PC-9 (cell line): ENCODE measurements around the gene MORN4. TPM values are rescaled to one million over a fixed set of nuclear protein-coding genes. Genes with fewer than 3 reads are reported as not detected.

Source experiments
- BruUV-seq: library from RNA; stranded (reverse); fragments of 400-500 nt; replicated peaks from 2 replicates; lab custom pipeline; 2021; lab: Mats Ljungman, UMichigan
- CTCF ChIA-PET: fragments of 300-600 bp; sonication (Branson Sonifier 250); formaldehyde crosslinking; loops from one replicate; lab custom pipeline; 2022; ENCODE audit warnings: antibody characterized with exemption; lab: Charles Lee
- POLR2A ChIA-PET: fragments of 300-600 bp; sonication (Branson Sonifier 250); formaldehyde crosslinking; loops from one replicate; lab custom pipeline; 2022; ENCODE audit warnings: antibody characterized with exemption; ENCODE audit not compliant: unreplicated experiment; lab: Charles Lee
- DNase-seq, 2 experiments: peaks; one replicate each; pipeline versions ENCODE4 v3.0.0 to v3.0.0-alpha.2; 2015 to 2022; ENCODE audit warnings: mixed read lengths in 1 of 2
- H2AFZ ChIP-seq: fragments of 200-600 bp; sonication (generic); 2 replicates; pipeline ENCODE4 v1.8.1; 2017; ENCODE audit warnings: antibody characterized with exemption
- H3F3A ChIP-seq: fragments of 200-600 bp; sonication (generic); 2 replicates; pipeline ENCODE4 v1.8.1; 2017; ENCODE audit warnings: antibody characterized with exemption, mild to moderate bottlenecking, low read depth; ENCODE audit not compliant: insufficient read depth
- H3K27ac ChIP-seq: fragments of 200-600 bp; sonication (generic); 2 replicates; pipeline ENCODE4 v1.6.1; 2016; ENCODE audit warnings: mixed run types
- H3K27me3 ChIP-seq: fragments of 200-600 bp; sonication (generic); 2 replicates; pipeline ENCODE4 v1.6.1; 2016; ENCODE audit warnings: low read depth, mixed run types; ENCODE audit not compliant: insufficient read depth
- H3K36me3 ChIP-seq: fragments of 200-600 bp; sonication (generic); 2 replicates; pipeline ENCODE4 v1.6.1; 2016; ENCODE audit warnings: low read depth, mixed run types
- H3K4me1 ChIP-seq: fragments of 200-600 bp; sonication (generic); replicated peaks from 2 replicates; pipeline ENCODE4 v1.6.1; 2016; ENCODE audit warnings: mixed run types; ENCODE audit not compliant: insufficient read depth
- H3K4me2 ChIP-seq: fragments of 200-600 bp; sonication (generic); 2 replicates; pipeline ENCODE4 v1.6.1; 2017; ENCODE audit warnings: mixed run types
- H3K4me3 ChIP-seq: fragments of 200-600 bp; sonication (generic); 2 replicates; pipeline ENCODE4 v1.6.1; 2016; ENCODE audit warnings: mixed run types
- H3K79me2 ChIP-seq: fragments of 200-600 bp; sonication (generic); 2 replicates; pipeline ENCODE4 v1.6.1; 2017; ENCODE audit warnings: low read depth, mixed run types
- H3K9me2 ChIP-seq: fragments of 200-600 bp; sonication (generic); 2 replicates; pipeline ENCODE4 v1.8.1; 2017; ENCODE audit warnings: mild to moderate bottlenecking; ENCODE audit not compliant: insufficient read depth
- H3K9me3 ChIP-seq: fragments of 200-600 bp; sonication (generic); 2 replicates; pipeline ENCODE4 v1.8.1; 2016; ENCODE audit warnings: low read depth; ENCODE audit not compliant: insufficient read depth
- H4K20me1 ChIP-seq: fragments of 200-600 bp; sonication (generic); 2 replicates; pipeline ENCODE4 v1.8.1; 2017; ENCODE audit not compliant: insufficient read depth
- EZH2 ChIP-seq: fragments of 200-600 bp; sonication (generic); IDR thresholded peaks from 2 replicates; pipeline ENCODE4 v1.8.0; 2017; ENCODE audit warnings: antibody characterized with exemption, low read depth
- intact Hi-C: fragments of 100-400 bp; cut with micrococcal nuclease; formaldehyde crosslinking; loops from one replicate; pipeline ENCODE4 v1.10.0; 2022; ENCODE audit not compliant: unreplicated experiment
- total RNA-seq: library from RNA; stranded (reverse); gene quantifications from 2 replicates; pipeline ENCODE4 v1.2.3, GENCODE V29; 2021
- TF ChIP-seq, protein P1 (sequence below): fragments of 200-600 bp; sonication (generic); conservative IDR thresholded peaks from 2 replicates; pipeline ENCODE4 v1.6.1; 2017; ENCODE audit warnings: mixed run types, antibody characterized with exemption, mild to moderate bottlenecking, moderate library complexity

Gene MORN4
- total RNA-seq, 1 experiment from 2014 or later, result 10.0 TPM

DNA sequence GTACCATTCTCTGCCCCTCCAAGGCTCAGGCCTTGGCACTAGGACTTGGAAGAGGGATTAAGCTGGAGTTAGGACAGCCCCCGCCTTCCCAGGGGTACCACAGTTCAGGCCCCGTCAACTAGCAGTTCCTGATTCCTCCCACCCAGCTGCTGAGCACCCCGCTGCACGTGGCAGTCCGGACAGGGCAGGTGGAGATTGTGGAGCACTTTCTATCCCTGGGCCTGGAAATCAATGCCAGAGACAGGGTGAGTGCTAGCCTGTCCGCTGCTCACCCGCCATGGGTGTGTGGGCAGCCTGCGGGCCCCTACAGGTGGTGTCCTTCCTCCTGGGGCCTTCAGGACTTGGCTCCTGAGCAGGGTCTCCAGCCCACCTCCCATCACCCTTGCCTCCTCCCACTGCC, 51.1 kb downstream of the MORN4 start:
- H3K9me2 ChIP-seq, result no peaks in the 10 kb centered on the region
- POLR2A ChIA-PET, result no interaction called here
- CTCF ChIA-PET, result interaction anchor here (0.9 kb wide), 1 partner anchor 35 kb away, joined by 3 read pairs; no protein-coding TSS in a partner anchor
- H3K4me2 ChIP-seq, result no peak overlapping the region
- TF ChIP-seq, protein P1, sequence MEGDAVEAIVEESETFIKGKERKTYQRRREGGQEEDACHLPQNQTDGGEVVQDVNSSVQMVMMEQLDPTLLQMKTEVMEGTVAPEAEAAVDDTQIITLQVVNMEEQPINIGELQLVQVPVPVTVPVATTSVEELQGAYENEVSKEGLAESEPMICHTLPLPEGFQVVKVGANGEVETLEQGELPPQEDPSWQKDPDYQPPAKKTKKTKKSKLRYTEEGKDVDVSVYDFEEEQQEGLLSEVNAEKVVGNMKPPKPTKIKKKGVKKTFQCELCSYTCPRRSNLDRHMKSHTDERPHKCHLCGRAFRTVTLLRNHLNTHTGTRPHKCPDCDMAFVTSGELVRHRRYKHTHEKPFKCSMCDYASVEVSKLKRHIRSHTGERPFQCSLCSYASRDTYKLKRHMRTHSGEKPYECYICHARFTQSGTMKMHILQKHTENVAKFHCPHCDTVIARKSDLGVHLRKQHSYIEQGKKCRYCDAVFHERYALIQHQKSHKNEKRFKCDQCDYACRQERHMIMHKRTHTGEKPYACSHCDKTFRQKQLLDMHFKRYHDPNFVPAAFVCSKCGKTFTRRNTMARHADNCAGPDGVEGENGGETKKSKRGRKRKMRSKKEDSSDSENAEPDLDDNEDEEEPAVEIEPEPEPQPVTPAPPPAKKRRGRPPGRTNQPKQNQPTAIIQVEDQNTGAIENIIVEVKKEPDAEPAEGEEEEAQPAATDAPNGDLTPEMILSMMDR, result no peak
- TF ChIP-seq EZH2, result no peak
- no TSS peak for BruUV-seq
- no peaks in the 10 kb centered on the region for H3K4me1 ChIP-seq
- no peaks in the 10 kb centered on the region for H3K36me3 ChIP-seq
- no peaks in the 10 kb centered on the region for H3F3A ChIP-seq
- no peaks in the 10 kb centered on the region for H4K20me1 ChIP-seq
- intact Hi-C loops, result no loop called here
- no peak overlapping the region for H2AFZ ChIP-seq
- no peaks in the 10 kb centered on the region for H3K79me2 ChIP-seq
- no peak overlapping the region for H3K4me3 ChIP-seq
- H3K9me3 ChIP-seq, result no peaks in the 10 kb centered on the region
- no peak overlapping the region for H3K27ac ChIP-seq
- DNase-seq, result no peak
- H3K27me3 ChIP-seq, result no peaks in the 10 kb centered on the region

DNA sequence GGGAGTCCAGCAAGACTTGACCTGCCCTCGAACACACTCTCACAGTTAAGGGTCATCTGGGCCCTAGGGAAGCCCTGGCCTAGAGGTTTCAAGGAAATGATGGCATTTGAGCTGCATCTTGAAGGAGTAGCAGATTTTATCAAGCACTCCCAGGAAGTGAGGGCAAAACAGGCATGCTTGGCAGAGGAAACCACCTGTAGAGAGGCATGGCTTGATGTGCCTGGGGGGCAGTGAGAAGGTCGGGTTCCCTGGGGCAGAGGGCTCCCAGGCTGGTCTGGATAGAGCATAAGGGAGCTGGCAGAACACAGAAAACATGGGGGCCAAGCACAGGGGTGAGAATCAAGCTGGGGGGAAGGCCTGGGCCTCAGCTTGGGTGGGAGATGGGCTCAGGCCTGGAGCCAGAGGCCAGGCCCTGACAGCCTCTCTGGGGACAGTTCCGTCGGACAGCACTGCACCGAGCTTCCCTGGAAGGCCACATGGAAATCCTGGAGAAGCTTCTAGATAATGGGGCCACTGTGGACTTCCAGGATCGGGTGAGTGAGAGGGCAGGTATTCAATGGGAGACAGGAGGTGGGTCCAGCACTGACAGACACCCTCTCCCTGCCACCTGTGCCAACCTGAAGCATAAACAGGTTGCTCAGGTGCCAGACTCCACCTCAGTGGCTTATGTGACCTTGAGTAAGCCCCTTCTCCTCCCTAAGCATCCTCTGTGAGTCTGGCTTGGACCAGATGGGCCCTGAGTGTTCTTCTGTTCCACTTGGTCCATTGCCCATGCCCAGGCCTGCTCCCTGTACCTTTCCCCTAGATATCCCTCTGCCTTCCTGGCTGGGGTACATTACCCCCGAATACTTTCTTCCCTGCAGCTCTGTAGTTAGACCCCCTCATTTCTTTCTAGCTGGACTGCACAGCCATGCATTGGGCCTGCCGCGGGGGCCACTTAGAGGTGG, 52.6 kb downstream of the MORN4 start:
- Histone ChIP-seq H3K4me3 (no peak overlapping the region), H3K27ac (no peak overlapping the region), H3F3A (peaks cover under 1% of the 10 kb centered on the region; the same call in 1 of the 2 replicates), H3K9me2 (no peaks in the 10 kb centered on the region), H3K79me2 (no peaks in the 10 kb centered on the region), H3K4me1 (no peaks in the 10 kb centered on the region), H2AFZ (no peak overlapping the region), H4K20me1 (no peaks in the 10 kb centered on the region), H3K36me3 (no peaks in the 10 kb centered on the region), H3K9me3 (no peaks in the 10 kb centered on the region), H3K4me2 (no peak overlapping the region), H3K27me3 (no peaks in the 10 kb centered on the region)
- intact Hi-C loops, result no loop called here
- DNase-seq, result no peak
- no peak for TF ChIP-seq EZH2
- TF ChIP-seq, protein P1, result no peak
- no TSS peak for BruUV-seq
- CTCF ChIA-PET, result no interaction called here
- POLR2A ChIA-PET, result no interaction called here

GRCh38 chr10:97578171-97578844, 55.0 kb downstream of the MORN4 start:
- no peak overlapping the region for H3K27ac ChIP-seq
- no TSS peak for BruUV-seq

More at GRCh38 chr10:97578171-97578844, 55.0 kb downstream of the MORN4 start:
- intact Hi-C loops, result no loop called here
- no peaks in the 10 kb centered on the region for H3K79me2 ChIP-seq
- CTCF ChIA-PET, result interaction anchor here (0.5 kb wide), 1 partner anchor 830 kb away, joined by 4 read pairs; no protein-coding TSS in a partner anchor
- POLR2A ChIA-PET, result no interaction called here
- H3K36me3 ChIP-seq, result no peaks in the 10 kb centered on the region
- no peak overlapping the region for H2AFZ ChIP-seq
- TF ChIP-seq EZH2, result no peak
- TF ChIP-seq, protein P1, result no peak
- H3F3A ChIP-seq, result peaks cover 17% of the 10 kb centered on the region; the same call in 1 of the 2 replicates
- DNase-seq, result no peak
- no peak overlapping the region for H3K4me2 ChIP-seq
- no peaks in the 10 kb centered on the region for H3K27me3 ChIP-seq
- no peaks in the 10 kb centered on the region for H4K20me1 ChIP-seq
- H3K9me2 ChIP-seq, result no peaks in the 10 kb centered on the region
- no peak overlapping the region for H3K4me3 ChIP-seq
- no peaks in the 10 kb centered on the region for H3K9me3 ChIP-seq
- peaks cover 21% of the 10 kb centered on the region for H3K4me1 ChIP-seq
